ENCODE data around the gene MAN2B2. TPM values are rescaled to one million over a fixed set of nuclear protein-coding genes. Genes with fewer than 3 reads are reported as not detected.

MAN2B2 gene
- total RNA-seq, 1 experiment from 2014 or later, result 34.4 TPM

- Histone ChIP-seq H3K36me3 (ENCODE audit: control insufficient read depth, insufficient read depth, low read length) (no peaks in the 10 kb centered on the region), H3K4me3 (ENCODE audit: low read depth in 2 of 2, low read length in 2 of 2) (no peak overlapping the region), H3K4me1 (ENCODE audit: control insufficient read depth, insufficient read depth, low read length) (no peaks in the 10 kb centered on the region), H3K27me3 (ENCODE audit: control insufficient read depth, insufficient read depth, low read length) (no peaks in the 10 kb centered on the region), H3K27ac (ENCODE audit: low read length) (no peak overlapping the region), H3K9me3 (ENCODE audit: control insufficient read depth, insufficient read depth, low read depth, low read length) (no peaks in the 10 kb centered on the region)
- ATAC-seq (no peak), DNase-seq (ENCODE audit: low read depth, low spot score) (no peak)
- intact Hi-C loops (cut with micrococcal nuclease; ENCODE audit: unreplicated experiment), result no loop called here
- in situ Hi-C loops (cut with HindIII; ENCODE audit: low pct_unique_long_range_greater_than_20kb, low sequenced_read_pairs), result no loop called here
- ChIA-PET CTCF (interaction anchor here (0.6 kb wide), 1 partner anchor 161 kb away, joined by 12 read pairs; no protein-coding TSS in a partner anchor), POLR2A (no interaction called here)
- no TSS peak for BruUV-seq (replicated peaks)
- TF ChIP-seq TCF7L2 (IDR thresholded peaks at IDR 0.05; ENCODE audit: low read depth, low read length) (no peak), REST (IDR thresholded peaks at IDR 0.05; ENCODE audit: insufficient read depth in 1 of 2, low read depth in 2 of 2, low read length in 1 of 2) (no peak), CTCF (IDR thresholded peaks at IDR 0.05) (no peak), SIN3A (IDR thresholded peaks at IDR 0.05; ENCODE audit: borderline replicate concordance, insufficient read depth, low read depth, low read length) (no peak), POLR2AphosphoS5 (IDR thresholded peaks at IDR 0.05; ENCODE audit: low read depth, low read length) (no peak)
Observed at GRCh38 chr4:6549890-6550620, 24.9 kb upstream of the MAN2B2 start.

GRCh38 chr4:6550821-6551220, 24.2 kb upstream of the MAN2B2 start:
- intact Hi-C loops (cut with micrococcal nuclease; ENCODE audit: unreplicated experiment) (no loop called here), in situ Hi-C loops (cut with HindIII; ENCODE audit: low pct_unique_long_range_greater_than_20kb, low sequenced_read_pairs) (no loop called here)
- DNase-seq (ENCODE audit: low read depth, low spot score) (no peak), ATAC-seq (no peak)
- no peak overlapping the region for H3K4me3 ChIP-seq (ENCODE audit: low read depth in 2 of 2, low read length in 2 of 2)
- no peak overlapping the region for H3K27ac ChIP-seq (ENCODE audit: low read length)
- no peaks in the 10 kb centered on the region for H3K27me3 ChIP-seq (ENCODE audit: control insufficient read depth, insufficient read depth, low read length)
- BruUV-seq (replicated peaks), result no TSS peak
- no peaks in the 10 kb centered on the region for H3K4me1 ChIP-seq (ENCODE audit: control insufficient read depth, insufficient read depth, low read length)
- no peaks in the 10 kb centered on the region for H3K9me3 ChIP-seq (ENCODE audit: control insufficient read depth, insufficient read depth, low read depth, low read length)
- H3K36me3 ChIP-seq (ENCODE audit: control insufficient read depth, insufficient read depth, low read length), result no peaks in the 10 kb centered on the region
- ChIA-PET CTCF (no interaction called here), POLR2A (no interaction called here)
- TF ChIP-seq SIN3A (IDR thresholded peaks at IDR 0.05; ENCODE audit: borderline replicate concordance, insufficient read depth, low read depth, low read length) (no peak), TCF7L2 (IDR thresholded peaks at IDR 0.05; ENCODE audit: low read depth, low read length) (no peak), POLR2AphosphoS5 (IDR thresholded peaks at IDR 0.05; ENCODE audit: low read depth, low read length) (no peak), REST (IDR thresholded peaks at IDR 0.05; ENCODE audit: insufficient read depth in 1 of 2, low read depth in 2 of 2, low read length in 1 of 2) (no peak), CTCF (IDR thresholded peaks at IDR 0.05) (no peak)

Data from Panc1 (cell line).